PFSK-1 (cell line): ENCODE results near the gene FAM151A.

ENCODE experiments used
- FOXP2 ChIP-seq: optimal IDR thresholded peaks from 2 replicates; pipeline ENCODE3; 2011; ENCODE audit warnings: borderline replicate concordance, control low read depth, inconsistent platforms; ENCODE audit not compliant: insufficient read depth; ENCODE audit errors: extremely low read length, extremely low read depth
- POLR2AphosphoS5 ChIP-seq: IDR thresholded peaks from 2 replicates; pipeline ENCODE4 v1.6.1; 2012; ENCODE audit warnings: low read depth, mild to moderate bottlenecking, control low read depth, low read length, moderate library complexity
- REST ChIP-seq, 2 experiments: IDR thresholded peaks; 2 replicates each; pipeline versions ENCODE4 v1.6.1 to v1.8.0; 2011 to 2012; ENCODE audit warnings: low read depth in 2 of 2, low read length in 2 of 2, control low read depth in 1 of 2, inconsistent platforms in 1 of 2, mild to moderate bottlenecking in 1 of 2, moderate library complexity in 1 of 2; ENCODE audit not compliant: insufficient read depth in 1 of 2
- SIN3A ChIP-seq: IDR thresholded peaks from 2 replicates; pipeline ENCODE4 v1.6.1; 2012; ENCODE audit warnings: mild to moderate bottlenecking, low read length, moderate library complexity, borderline replicate concordance; ENCODE audit not compliant: insufficient read depth
- TAF1 ChIP-seq: IDR thresholded peaks from 2 replicates; pipeline ENCODE4 v1.6.1; 2012; ENCODE audit warnings: low read length, control low read depth, borderline replicate concordance; ENCODE audit not compliant: insufficient read depth

FAM151A gene

GRCh38 chr1:54649921-54650320, 26.6 kb upstream of the FAM151A start:
- TF ChIP-seq POLR2AphosphoS5: no peak
- TF ChIP-seq REST (IDR thresholded peaks at IDR 0.05; ENCODE audit: insufficient read depth in 1 of 2, low read depth in 2 of 2, low read length in 2 of 2): no peak
- no peak for TF ChIP-seq FOXP2
- no peak for TF ChIP-seq TAF1
- TF ChIP-seq SIN3A: no peak

- TF ChIP-seq SIN3A (no peak), TAF1 (no peak), POLR2AphosphoS5 (no peak), FOXP2 (no peak), REST (IDR thresholded peaks at IDR 0.05; ENCODE audit: insufficient read depth in 1 of 2, low read depth in 2 of 2, low read length in 2 of 2) (no peak)
These were observed 26.0 kb upstream of the FAM151A start for GRCh38 chr1:54649130-54649898.

- no peak for TF ChIP-seq SIN3A
- TF ChIP-seq REST (IDR thresholded peaks at IDR 0.05; ENCODE audit: insufficient read depth in 1 of 2, low read depth in 2 of 2, low read length in 2 of 2): no peak
These were observed 22.7 kb upstream of the FAM151A start for GRCh38 chr1:54645806-54646676.

- TF ChIP-seq SIN3A (no peak), POLR2AphosphoS5 (no peak), TAF1 (no peak), FOXP2 (no peak), REST (IDR thresholded peaks at IDR 0.05; ENCODE audit: insufficient read depth in 1 of 2, low read depth in 2 of 2, low read length in 2 of 2) (no peak)
These were observed 20.4 kb upstream of the FAM151A start for GRCh38 chr1:54643736-54644135.
